ENCODE results near the gene GTPBP3. TPM values are rescaled to one million over a fixed set of nuclear protein-coding genes. Genes with fewer than 3 reads are reported as not detected.

Gene GTPBP3
- total RNA-seq, 2 donors from 2014 or later: 48.7 to 55.7 TPM

- no peaks in the 10 kb centered on the region for H3K4me1 ChIP-seq (ENCODE audit: control insufficient read depth, insufficient read depth, low read length)
- H3K9me3 Mint-ChIP-seq: no peaks in the 10 kb centered on the region
- no peaks in the 10 kb centered on the region for H3K27me3 Mint-ChIP-seq (ENCODE audit: insufficient read depth)
- H3K27ac Mint-ChIP-seq: peak overlapping the region; percentile 20
- H3K4me3 ChIP-seq (ENCODE audit: low read length): no peak overlapping the region
- no peaks in the 10 kb centered on the region for H3K36me3 ChIP-seq (ENCODE audit: control insufficient read depth, insufficient read depth, low read length)
- peaks cover 19% of the 10 kb centered on the region for H3K4me1 Mint-ChIP-seq
- no peaks in the 10 kb centered on the region for H3K27me3 ChIP-seq (ENCODE audit: control insufficient read depth, insufficient read depth, low read length, poor library complexity, severe bottlenecking)
- 83 to 93% methylated on average over 9 to 12 of the region's 12 CpGs for WGBS, 2 experiments (ENCODE audit: insufficient coverage in 1 of 2, insufficient read length in 1 of 2)
- H3K9me3 ChIP-seq (ENCODE audit: control insufficient read depth, low read length): no peaks in the 10 kb centered on the region
- no peak overlapping the region for H3K27ac ChIP-seq (ENCODE audit: low read depth, low read length)
- no peak overlapping the region for H3K9ac ChIP-seq (ENCODE audit: extremely low read depth, low read length, poor library complexity, severe bottlenecking)
- no peak for DNase-seq
- peaks cover 5% of the 10 kb centered on the region for H3K36me3 Mint-ChIP-seq (ENCODE audit: low read depth)
- peak overlapping the region; percentile 77 for H3K4me3 Mint-ChIP-seq
- TF ChIP-seq CTCF (conservative IDR thresholded peaks at IDR 0.05): no peak
Measured at GRCh38 chr19:17304386-17305215, 32.8 kb upstream of the GTPBP3 start.

GRCh38 chr19:17305216-17305516 lies 32.2 kb upstream of the GTPBP3 start:
- DNase-seq: no peak
- Mint-ChIP-seq H3K4me1 (peaks cover 19% of the 10 kb centered on the region), H3K27ac (peak overlapping the region; percentile 20), H3K27me3 (ENCODE audit: insufficient read depth) (no peaks in the 10 kb centered on the region), H3K9me3 (no peaks in the 10 kb centered on the region), H3K36me3 (ENCODE audit: low read depth) (peaks cover 5% of the 10 kb centered on the region), H3K4me3 (peak overlapping the region; percentile 77)
- Histone ChIP-seq H3K27ac (ENCODE audit: low read depth, low read length) (no peak overlapping the region), H3K36me3 (ENCODE audit: control insufficient read depth, insufficient read depth, low read length) (no peaks in the 10 kb centered on the region), H3K9ac (ENCODE audit: extremely low read depth, low read length, poor library complexity, severe bottlenecking) (no peak overlapping the region), H3K9me3 (ENCODE audit: control insufficient read depth, low read length) (no peaks in the 10 kb centered on the region), H3K4me1 (ENCODE audit: control insufficient read depth, insufficient read depth, low read length) (no peaks in the 10 kb centered on the region), H3K4me3 (ENCODE audit: low read length) (no peak overlapping the region), H3K27me3 (ENCODE audit: control insufficient read depth, insufficient read depth, low read length, poor library complexity, severe bottlenecking) (no peaks in the 10 kb centered on the region)
- 13 to 21% methylated on average over 4 to 7 of the region's 7 CpGs for WGBS, 2 experiments (ENCODE audit: insufficient coverage in 1 of 2, insufficient read length in 1 of 2)
- no peak for TF ChIP-seq CTCF (conservative IDR thresholded peaks at IDR 0.05)

GRCh38 chr19:17305517-17306284 lies 31.7 kb upstream of the GTPBP3 start, which contains the start of gene MRPL34:
TSS of gene MRPL34 (plus strand) at chr19:17305872. CDS start at chr19:17305893, 21 bp downstream.
- H3K9ac ChIP-seq (ENCODE audit: extremely low read depth, low read length, poor library complexity, severe bottlenecking): peak within 1 kb of the TSS; percentile 70
- no peaks in the 10 kb centered on the region for H3K27me3 Mint-ChIP-seq (ENCODE audit: insufficient read depth)
- H3K4me1 ChIP-seq (ENCODE audit: control insufficient read depth, insufficient read depth, low read length): peaks cover 5% of the 10 kb centered on the region
- H3K27ac ChIP-seq (ENCODE audit: low read depth, low read length): peak within 1 kb of the TSS; percentile 73
- H3K4me3 Mint-ChIP-seq: peak within 1 kb of the TSS; percentile 77
- peak; percentile 84 for TF ChIP-seq CTCF (conservative IDR thresholded peaks at IDR 0.05)
- peak; percentile 100 for DNase-seq
- H3K27me3 ChIP-seq (ENCODE audit: control insufficient read depth, insufficient read depth, low read length, poor library complexity, severe bottlenecking): no peaks in the 10 kb centered on the region
- peaks cover 2% of the 10 kb centered on the region for H3K36me3 Mint-ChIP-seq (ENCODE audit: low read depth)
- H3K4me3 ChIP-seq (ENCODE audit: low read length): peak within 1 kb of the TSS; percentile 93
- peak within 1 kb of the TSS; percentile 95 for H3K27ac Mint-ChIP-seq
- H3K9me3 ChIP-seq (ENCODE audit: control insufficient read depth, low read length): no peaks in the 10 kb centered on the region
- H3K4me1 Mint-ChIP-seq: peaks cover 24% of the 10 kb centered on the region
- no peaks in the 10 kb centered on the region for H3K36me3 ChIP-seq (ENCODE audit: control insufficient read depth, insufficient read depth, low read length)
- no peaks in the 10 kb centered on the region for H3K9me3 Mint-ChIP-seq
- whole genome bisulfite sequencing, 2 experiments (ENCODE audit: insufficient coverage in 1 of 2, insufficient read length in 1 of 2): 0% methylated on average over 33 to 55 of the region's 55 CpGs

Measured in endodermal cell (in vitro differentiated cells).